SK-N-SH (cell line): ENCODE results near the gene INPP5A. TPM values are rescaled to one million over a fixed set of nuclear protein-coding genes. Genes with fewer than 3 reads are reported as not detected.

Experiments used
- CTCF ChIA-PET: fragments of 300-600, 350-600 bp; formaldehyde crosslinking; extraction: SDS; loops from one replicate; lab custom pipeline; 2021; lab: Yijun Ruan, JAX
- POLR2A ChIA-PET: fragments of 350-600 bp; sonication (Branson Sonifier 250); formaldehyde crosslinking; extraction: SDS; loops from one replicate; lab custom pipeline; 2020; ENCODE audit warnings: antibody characterized with exemption, inconsistent platforms; lab: Yijun Ruan, JAX
- DNase-seq: peaks from one replicate; pipeline ENCODE4 v3.0.0; 2012
- H2AFZ ChIP-seq: fragments of 200-600 bp; sonication (generic); 2 replicates; pipeline ENCODE4 v1.8.1; 2016; ENCODE audit warnings: antibody characterized with exemption, mild to moderate bottlenecking, low read depth
- H3F3A ChIP-seq: fragments of 200-600 bp; sonication (generic); replicated peaks from 2 replicates; pipeline ENCODE3; 2016; ENCODE audit warnings: antibody characterized with exemption, mild to moderate bottlenecking; ENCODE audit not compliant: insufficient read depth
- H3K27ac ChIP-seq, 2 experiments: fragments of 200-500 bp in 1 of 2; fragments of 200-600 bp in 1 of 2; sonication (Bioruptor generic) in 1 of 2; sonication (generic), shearing (Covaris generic) in 1 of 2; 2 replicates each; pipeline versions ENCODE4 v1.5.1 to v1.6.1; 2014 to 2016; ENCODE audit warnings: low read depth in 2 of 2, inconsistent platforms in 1 of 2, low read length in 1 of 2, mild to moderate bottlenecking in 1 of 2, mixed read lengths in 1 of 2
- H3K27me3 ChIP-seq: fragments of 200-600 bp; sonication (generic), shearing (Covaris generic); 2 replicates; pipeline ENCODE4 v1.6.1; 2016; ENCODE audit warnings: mixed run types; ENCODE audit not compliant: insufficient read depth
- H3K36me3 ChIP-seq, 2 experiments: fragments of 200-500 bp in 1 of 2; fragments of 200-600 bp in 1 of 2; sonication (Bioruptor generic) in 1 of 2; sonication (generic) in 1 of 2; replicated peaks in 1 of 2; 2 replicates each; pipeline versions ENCODE3 to v1.5.1; 2014 to 2016; ENCODE audit warnings: low read length in 1 of 2, mild to moderate bottlenecking in 1 of 2; ENCODE audit not compliant: insufficient read depth in 2 of 2, control insufficient read depth in 1 of 2
- H3K4me1 ChIP-seq, 2 experiments: fragments of 200-500 bp in 1 of 2; fragments of 200-600 bp in 1 of 2; sonication (Bioruptor generic) in 1 of 2; sonication (generic), shearing (Covaris generic) in 1 of 2; 2 replicates each; pipeline versions ENCODE4 v1.5.1 to v1.6.1; 2014 to 2016; ENCODE audit warnings: low read depth in 1 of 2, low read length in 1 of 2, mixed run types in 1 of 2; ENCODE audit not compliant: insufficient read depth in 2 of 2, control insufficient read depth in 1 of 2
- H3K4me2 ChIP-seq: fragments of 200-600 bp; sonication (generic), shearing (Covaris generic); 2 replicates; pipeline ENCODE4 v1.6.1; 2017; ENCODE audit warnings: mixed run types
- H3K4me3 ChIP-seq, 2 experiments: fragments of 200-500 bp in 1 of 2; fragments of 200-600 bp in 1 of 2; sonication (Bioruptor generic) in 1 of 2; sonication (generic), shearing (Covaris generic) in 1 of 2; 2 replicates each; pipeline versions ENCODE4 v1.5.1 to v1.8.1; 2014 to 2016; ENCODE audit warnings: low read depth in 2 of 2, inconsistent platforms in 1 of 2, low read length in 1 of 2, mild to moderate bottlenecking in 1 of 2, mixed read lengths in 1 of 2, moderate library complexity in 1 of 2
- H3K79me2 ChIP-seq: fragments of 200-600 bp; sonication (generic); 2 replicates; pipeline ENCODE4 v1.8.1; 2017; ENCODE audit warnings: mild to moderate bottlenecking; ENCODE audit not compliant: insufficient read depth
- H3K9ac ChIP-seq: fragments of 200-600 bp; sonication (generic); 2 replicates; pipeline ENCODE4 v1.6.1; 2017; ENCODE audit warnings: mixed run types
- H3K9me2 ChIP-seq: fragments of 200-600 bp; sonication (generic); 2 replicates; pipeline ENCODE4 v1.6.1; 2017; ENCODE audit warnings: mixed run types
- H3K9me3 ChIP-seq: fragments of 200-600 bp; sonication (generic); 2 replicates; pipeline ENCODE4 v1.6.1; 2017; ENCODE audit warnings: mixed run types, mild to moderate bottlenecking, moderate library complexity
- H4K20me1 ChIP-seq: fragments of 200-600 bp; sonication (generic); 2 replicates; pipeline ENCODE4 v1.6.1; 2017; ENCODE audit warnings: mild to moderate bottlenecking, mixed run types; ENCODE audit not compliant: insufficient read depth
- CHD2 ChIP-seq: fragments of 150-350 bp; IDR thresholded peaks from 2 replicates; pipeline ENCODE4 v1.6.1; 2018; ENCODE audit warnings: low read length; ENCODE audit not compliant: partially characterized antibody
- ELF1 ChIP-seq: IDR thresholded peaks from 2 replicates; pipeline ENCODE4 v1.4.0; 2012
- EP300 ChIP-seq, 2 experiments: IDR thresholded peaks; 2 replicates each; pipeline versions ENCODE4 v1.4.0 to v1.6.1; 2012; ENCODE audit warnings: borderline replicate concordance in 1 of 2, low read depth in 1 of 2, low read length in 1 of 2
- EZH2phosphoT487 ChIP-seq: fragments of 200-600 bp; sonication (generic); IDR thresholded peaks from 2 replicates; pipeline ENCODE4 v1.6.1; 2017; ENCODE audit warnings: low read depth, mixed run types, mild to moderate bottlenecking, antibody characterized with exemption, moderate library complexity, borderline replicate concordance
- FOSL2 ChIP-seq: IDR thresholded peaks from 2 replicates; pipeline ENCODE4 v1.4.0; 2012; ENCODE audit warnings: low read depth, mild to moderate bottlenecking, moderate library complexity, borderline replicate concordance
- GABPA ChIP-seq: IDR thresholded peaks from 2 replicates; pipeline ENCODE4 v1.4.0; 2012; ENCODE audit warnings: low read depth, mild to moderate bottlenecking
- GATA2 ChIP-seq: sonication (generic); formaldehyde crosslinking; IDR thresholded peaks from 2 replicates; pipeline ENCODE4 v1.5.0; 2020; ENCODE audit warnings: mild to moderate bottlenecking, missing genetic modification reagents
- MEF2A ChIP-seq: IDR thresholded peaks from 2 replicates; pipeline ENCODE4 v1.4.0; 2012; ENCODE audit warnings: low read depth, borderline replicate concordance
- NRF1 ChIP-seq: IDR thresholded peaks from 2 replicates; pipeline ENCODE4 v1.6.1; 2012; ENCODE audit warnings: low read depth, mild to moderate bottlenecking, low read length
- RAD21 ChIP-seq: IDR thresholded peaks from 2 replicates; pipeline ENCODE4 v1.6.1; 2012; ENCODE audit warnings: mild to moderate bottlenecking, low read length
- RFX5 ChIP-seq: IDR thresholded peaks from 2 replicates; pipeline ENCODE4 v1.6.1; 2012; ENCODE audit warnings: mild to moderate bottlenecking, improper control_type of control experiment, low read length
- SMC3 ChIP-seq: IDR thresholded peaks from 2 replicates; pipeline ENCODE4 v1.6.1; 2012; ENCODE audit warnings: low read depth, low read length, improper control_type of control experiment
- TAF1 ChIP-seq: IDR thresholded peaks from 2 replicates; pipeline ENCODE4 v1.6.1; 2012; ENCODE audit warnings: low read depth, mild to moderate bottlenecking, low read length, moderate library complexity, borderline replicate concordance
- TCF12 ChIP-seq: IDR thresholded peaks from 2 replicates; pipeline ENCODE4 v1.4.0; 2012
- TEAD4 ChIP-seq: IDR thresholded peaks from 2 replicates; pipeline ENCODE4 v1.4.0; 2012; ENCODE audit warnings: mild to moderate bottlenecking, borderline replicate concordance; ENCODE audit not compliant: insufficient read depth
- YY1 ChIP-seq: IDR thresholded peaks from 2 replicates; pipeline ENCODE4 v1.4.0; 2012; ENCODE audit warnings: low read depth, mild to moderate bottlenecking
- WGBS: methylation state at CpG from one replicate; pipeline ENCODE4 v1.1.6; 2017; ENCODE audit warnings: low lambda C conversion rate; 5-methylcytosine and 5-hydroxymethylcytosine counted together
- polyA plus RNA-seq, 3 experiments: library from polyadenylated mRNA; depleted of rRNA; stranded (reverse); fragments of >200 nt; gene quantifications; 2 replicates each; pipeline ENCODE4 v1.2.3, GENCODE V29; 2012
- TF ChIP-seq, protein P1 (sequence below): IDR thresholded peaks from 2 replicates; pipeline ENCODE4 v1.4.0; 2012; ENCODE audit warnings: low read depth, borderline replicate concordance
- TF ChIP-seq, protein P2 (sequence below): IDR thresholded peaks from 2 replicates; pipeline ENCODE4 v1.4.0; 2012; ENCODE audit warnings: low read depth, borderline replicate concordance
- TF ChIP-seq, protein P3 (sequence below): fragments of 200-600 bp; sonication (generic); IDR thresholded peaks from 2 replicates; pipeline ENCODE4 v1.6.1; 2017; ENCODE audit warnings: antibody characterized with exemption, mild to moderate bottlenecking, moderate library complexity
- TF ChIP-seq, protein P4 (sequence below): IDR thresholded peaks from 2 replicates; pipeline ENCODE4 v1.4.0; 2012; ENCODE audit warnings: low read depth

INPP5A gene
- polyA plus RNA-seq, 1 of the 3 experiments (the other 2 are of a cell fraction): 12.0 TPM

DNA sequence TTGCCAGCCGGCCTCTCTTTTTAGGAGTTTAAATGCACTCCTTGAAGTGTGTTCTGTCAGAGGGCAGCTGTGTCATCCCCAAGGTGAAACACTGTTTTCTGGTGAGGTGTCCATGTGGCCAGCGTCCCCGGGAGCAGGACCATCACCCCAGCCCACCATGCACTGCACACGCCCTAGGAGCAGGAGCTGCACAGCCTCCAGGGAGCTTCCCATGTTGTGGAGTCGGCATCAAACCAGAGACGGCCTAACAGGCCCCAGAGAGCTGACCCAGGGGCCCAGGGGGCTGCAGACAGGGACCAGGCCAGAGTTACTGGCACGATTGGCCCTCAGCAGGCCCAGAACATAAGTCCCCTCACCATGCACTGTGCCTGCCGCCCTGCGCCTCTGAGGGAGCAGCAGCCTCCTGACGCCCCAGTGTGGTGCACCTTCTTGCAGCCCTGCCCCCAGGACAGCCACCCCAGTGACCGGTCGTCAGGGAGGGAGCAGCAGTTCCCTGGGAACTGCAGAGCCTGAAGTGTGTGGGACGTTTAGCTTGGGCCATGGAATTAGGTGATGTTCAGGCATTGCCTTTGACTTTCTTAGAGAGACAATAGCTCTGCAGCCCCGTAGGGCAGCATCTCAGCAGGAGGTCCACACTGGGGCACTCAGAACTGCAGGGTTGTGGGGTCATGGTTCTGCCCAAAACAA is 150.4 kb downstream of the INPP5A start:
- Histone ChIP-seq H3K4me3 (no peak overlapping the region), H3K79me2 (peaks cover 4% of the 10 kb centered on the region; the same call in 1 of the 2 replicates), H3K9ac (no peak overlapping the region), H3K4me1 (peaks cover 0 to 4% of the 10 kb centered on the region in 2 experiments; a peak in 2 of 4 replicates), H3K9me3 (no peaks in the 10 kb centered on the region), H3K4me2 (no peak overlapping the region), H2AFZ (no peak overlapping the region), H3K36me3 (peaks cover 0 to 2% of the 10 kb centered on the region in 2 experiments), H3K27ac (no peak overlapping the region), H3K27me3 (no peaks in the 10 kb centered on the region), H4K20me1 (no peaks in the 10 kb centered on the region), H3F3A (no peaks in the 10 kb centered on the region), H3K9me2 (no peaks in the 10 kb centered on the region)
- ChIA-PET CTCF (no interaction called here), POLR2A (no interaction called here)
- DNase-seq: no peak
- WGBS: 73% methylated on average over 11 of the region's 14 CpGs
- no peak for TF ChIP-seq TEAD4
- TF ChIP-seq, protein P1, sequence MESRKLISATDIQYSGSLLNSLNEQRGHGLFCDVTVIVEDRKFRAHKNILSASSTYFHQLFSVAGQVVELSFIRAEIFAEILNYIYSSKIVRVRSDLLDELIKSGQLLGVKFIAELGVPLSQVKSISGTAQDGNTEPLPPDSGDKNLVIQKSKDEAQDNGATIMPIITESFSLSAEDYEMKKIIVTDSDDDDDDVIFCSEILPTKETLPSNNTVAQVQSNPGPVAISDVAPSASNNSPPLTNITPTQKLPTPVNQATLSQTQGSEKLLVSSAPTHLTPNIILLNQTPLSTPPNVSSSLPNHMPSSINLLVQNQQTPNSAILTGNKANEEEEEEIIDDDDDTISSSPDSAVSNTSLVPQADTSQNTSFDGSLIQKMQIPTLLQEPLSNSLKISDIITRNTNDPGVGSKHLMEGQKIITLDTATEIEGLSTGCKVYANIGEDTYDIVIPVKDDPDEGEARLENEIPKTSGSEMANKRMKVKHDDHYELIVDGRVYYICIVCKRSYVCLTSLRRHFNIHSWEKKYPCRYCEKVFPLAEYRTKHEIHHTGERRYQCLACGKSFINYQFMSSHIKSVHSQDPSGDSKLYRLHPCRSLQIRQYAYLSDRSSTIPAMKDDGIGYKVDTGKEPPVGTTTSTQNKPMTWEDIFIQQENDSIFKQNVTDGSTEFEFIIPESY: no peak
- TF ChIP-seq EP300 (IDR thresholded peaks at IDR 0.05; ENCODE audit: borderline replicate concordance in 1 of 2, low read depth in 1 of 2, low read length in 1 of 2): no peak
- no peak for TF ChIP-seq CHD2
- no peak for TF ChIP-seq GATA2 (CRISPR knock-in tag)
- TF ChIP-seq NRF1: no peak
- no peak for TF ChIP-seq EZH2phosphoT487
- TF ChIP-seq GABPA: no peak
- no peak for TF ChIP-seq MEF2A
- no peak for TF ChIP-seq RAD21
- TF ChIP-seq ELF1: no peak
- TF ChIP-seq, protein P2, sequence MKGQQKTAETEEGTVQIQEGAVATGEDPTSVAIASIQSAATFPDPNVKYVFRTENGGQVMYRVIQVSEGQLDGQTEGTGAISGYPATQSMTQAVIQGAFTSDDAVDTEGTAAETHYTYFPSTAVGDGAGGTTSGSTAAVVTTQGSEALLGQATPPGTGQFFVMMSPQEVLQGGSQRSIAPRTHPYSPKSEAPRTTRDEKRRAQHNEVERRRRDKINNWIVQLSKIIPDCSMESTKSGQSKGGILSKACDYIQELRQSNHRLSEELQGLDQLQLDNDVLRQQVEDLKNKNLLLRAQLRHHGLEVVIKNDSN: no peak
- no peak for TF ChIP-seq YY1
- no peak for TF ChIP-seq TAF1
- TF ChIP-seq FOSL2: no peak
- TF ChIP-seq SMC3: no peak
- TF ChIP-seq, protein P3, sequence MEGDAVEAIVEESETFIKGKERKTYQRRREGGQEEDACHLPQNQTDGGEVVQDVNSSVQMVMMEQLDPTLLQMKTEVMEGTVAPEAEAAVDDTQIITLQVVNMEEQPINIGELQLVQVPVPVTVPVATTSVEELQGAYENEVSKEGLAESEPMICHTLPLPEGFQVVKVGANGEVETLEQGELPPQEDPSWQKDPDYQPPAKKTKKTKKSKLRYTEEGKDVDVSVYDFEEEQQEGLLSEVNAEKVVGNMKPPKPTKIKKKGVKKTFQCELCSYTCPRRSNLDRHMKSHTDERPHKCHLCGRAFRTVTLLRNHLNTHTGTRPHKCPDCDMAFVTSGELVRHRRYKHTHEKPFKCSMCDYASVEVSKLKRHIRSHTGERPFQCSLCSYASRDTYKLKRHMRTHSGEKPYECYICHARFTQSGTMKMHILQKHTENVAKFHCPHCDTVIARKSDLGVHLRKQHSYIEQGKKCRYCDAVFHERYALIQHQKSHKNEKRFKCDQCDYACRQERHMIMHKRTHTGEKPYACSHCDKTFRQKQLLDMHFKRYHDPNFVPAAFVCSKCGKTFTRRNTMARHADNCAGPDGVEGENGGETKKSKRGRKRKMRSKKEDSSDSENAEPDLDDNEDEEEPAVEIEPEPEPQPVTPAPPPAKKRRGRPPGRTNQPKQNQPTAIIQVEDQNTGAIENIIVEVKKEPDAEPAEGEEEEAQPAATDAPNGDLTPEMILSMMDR: no peak
- TF ChIP-seq TCF12: no peak
- TF ChIP-seq, protein P4, sequence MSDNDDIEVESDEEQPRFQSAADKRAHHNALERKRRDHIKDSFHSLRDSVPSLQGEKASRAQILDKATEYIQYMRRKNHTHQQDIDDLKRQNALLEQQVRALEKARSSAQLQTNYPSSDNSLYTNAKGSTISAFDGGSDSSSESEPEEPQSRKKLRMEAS: no peak
- TF ChIP-seq RFX5: no peak
